Lung (tissue), 12 donors: ENCODE measurements around the gene SPSB3. TPM values are rescaled to one million over a fixed set of nuclear protein-coding genes. Genes with fewer than 3 reads are reported as not detected.
"Not testable (repeated sequence)": the region's sequence is repeated elsewhere in the genome, so short reads cannot be mapped to it uniquely, and the experiment has no call there.

Source experiments
- ATAC-seq: fragments of 200-7000 bp; cut with Tn5 transposase; one replicate; pipeline ENCODE4 v1.9.1; 2020; ENCODE audit warnings: moderate number of reproducible peaks; ENCODE audit not compliant: insufficient read depth, low FRiP score
- DNase-seq, 3 donors: peaks; one replicate each; pipeline ENCODE4 v3.0.0-alpha.2; 2013 to 2017
- H3K27ac ChIP-seq, 2 donors: one replicate each; pipeline ENCODE4 v1.5.1; 2013; ENCODE audit warnings: mild to moderate bottlenecking in 2 of 2, moderate library complexity in 2 of 2, control low read depth in 1 of 2, inconsistent platforms in 1 of 2, low read depth in 1 of 2, low read length in 1 of 2
- H3K27me3 ChIP-seq, 3 donors: one replicate each; pipeline ENCODE4 v1.5.1; 2013; ENCODE audit warnings: low read length in 2 of 3; ENCODE audit not compliant: control insufficient read depth in 3 of 3, insufficient read depth in 3 of 3
- H3K36me3 ChIP-seq, 4 donors: one replicate each; pipeline ENCODE4 v1.5.1; 2013; ENCODE audit warnings: low read length in 4 of 4, mild to moderate bottlenecking in 1 of 4, moderate library complexity in 1 of 4; ENCODE audit not compliant: control insufficient read depth in 4 of 4, insufficient read depth in 4 of 4
- H3K4me1 ChIP-seq, 5 donors: one replicate each; pipeline ENCODE4 v1.5.1; 2013; ENCODE audit warnings: low read length in 5 of 5, mild to moderate bottlenecking in 2 of 5, moderate library complexity in 1 of 5; ENCODE audit not compliant: control insufficient read depth in 5 of 5, insufficient read depth in 5 of 5
- H3K4me3 ChIP-seq: one replicate; pipeline ENCODE4 v1.5.1; 2013; ENCODE audit warnings: mild to moderate bottlenecking, control low read depth, moderate library complexity
- H3K9ac ChIP-seq, 2 donors: one replicate each; pipeline ENCODE4 v1.5.1; 2013; ENCODE audit warnings: low read length in 2 of 2, control low read depth in 1 of 2; ENCODE audit not compliant: insufficient read depth in 1 of 2
- H3K9me3 ChIP-seq, 4 donors: one replicate each; pipeline ENCODE4 v1.5.1; 2013; ENCODE audit warnings: low read length in 3 of 4, mild to moderate bottlenecking in 1 of 4, moderate library complexity in 1 of 4; ENCODE audit not compliant: control insufficient read depth in 4 of 4, insufficient read depth in 3 of 4
- WGBS, 2 donors: extraction: QIAGEN DNeasy Blood & Tissue Kit; methylation state at CpG; one replicate each; pipeline ENCODE4 v1.1.7; 2013; 5-methylcytosine and 5-hydroxymethylcytosine counted together
- polyA plus RNA-seq, 2 donors: library from polyadenylated mRNA; stranded (reverse); fragments of 200-250 nt; gene quantifications; one replicate each; pipeline ENCODE4 v1.2.1, GENCODE V29; 2013
- total RNA-seq, 2 donors: library from RNA; depleted of rRNA in 1 of 2; stranded (reverse); fragments of >200 nt in 1 of 2; gene quantifications; one replicate each; pipeline ENCODE4 v1.2.1, GENCODE V29; 2014 to 2021
- TF ChIP-seq, protein P1 (sequence below): IDR thresholded peaks from 2 replicates; pipeline ENCODE4 v1.5.1; 2012; ENCODE audit warnings: mild to moderate bottlenecking; ENCODE audit errors: control extremely low read depth, extremely low read depth
- donor health status: control.
- donor health status: control.
- donor health status: Bipolar disorder and iron deficiency.
- donor health status: healthy.
- donor health status: DM: yes; HTN: yes; CAD: no.

The SPSB3 gene
- total and polyA plus RNA-seq, 4 donors = 39.8 to 76.1 (median 50.9) TPM

DNA sequence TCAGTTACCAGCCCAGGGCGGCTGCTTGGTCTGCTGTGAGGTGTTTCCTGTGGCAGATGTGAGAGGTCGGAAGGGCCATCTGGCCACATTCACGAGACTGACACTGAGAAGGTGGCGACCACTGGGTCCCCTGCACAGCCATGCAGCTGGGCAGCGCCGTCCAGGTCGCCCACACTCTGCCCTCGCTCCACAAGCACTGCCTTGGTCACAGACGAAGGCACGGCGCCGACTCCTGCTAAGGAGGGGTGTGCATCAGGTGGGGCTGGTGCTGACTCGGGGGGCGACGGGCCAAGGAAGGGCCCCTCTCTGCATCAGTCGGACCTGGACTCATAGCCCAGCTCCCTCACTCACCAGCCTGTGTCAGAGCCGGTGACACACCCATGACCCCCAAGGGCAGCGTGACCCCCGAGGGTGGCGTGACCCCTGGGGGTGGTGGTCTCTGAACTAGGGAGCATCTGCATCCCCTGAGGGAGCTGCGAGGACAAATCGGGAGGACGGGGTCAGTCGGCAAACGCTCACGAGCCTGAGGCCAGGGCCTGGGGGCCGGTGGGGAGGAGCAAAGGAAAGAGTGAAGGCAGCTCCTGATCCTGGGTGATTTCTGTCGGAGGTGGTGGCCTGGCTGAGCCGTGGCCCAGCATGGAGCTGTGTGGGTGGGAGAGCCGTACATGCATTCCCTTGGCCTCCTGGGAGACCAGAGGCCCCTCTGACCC, 41.4 kb downstream of the SPSB3 start:
- Histone ChIP-seq H3K9me3 (peaks cover 0 to 3% (median 0%) of the 10 kb centered on the region in 4 donors), H3K9ac (no peak overlapping the region), H3K36me3 (peaks cover 3 to 42% (median 13%) of the 10 kb centered on the region in 4 donors), H3K27ac (no peak overlapping the region), H3K4me1 (no peaks in the 10 kb centered on the region), H3K4me3 (no peak overlapping the region), H3K27me3 (no peaks in the 10 kb centered on the region)
- TF ChIP-seq, protein P1, sequence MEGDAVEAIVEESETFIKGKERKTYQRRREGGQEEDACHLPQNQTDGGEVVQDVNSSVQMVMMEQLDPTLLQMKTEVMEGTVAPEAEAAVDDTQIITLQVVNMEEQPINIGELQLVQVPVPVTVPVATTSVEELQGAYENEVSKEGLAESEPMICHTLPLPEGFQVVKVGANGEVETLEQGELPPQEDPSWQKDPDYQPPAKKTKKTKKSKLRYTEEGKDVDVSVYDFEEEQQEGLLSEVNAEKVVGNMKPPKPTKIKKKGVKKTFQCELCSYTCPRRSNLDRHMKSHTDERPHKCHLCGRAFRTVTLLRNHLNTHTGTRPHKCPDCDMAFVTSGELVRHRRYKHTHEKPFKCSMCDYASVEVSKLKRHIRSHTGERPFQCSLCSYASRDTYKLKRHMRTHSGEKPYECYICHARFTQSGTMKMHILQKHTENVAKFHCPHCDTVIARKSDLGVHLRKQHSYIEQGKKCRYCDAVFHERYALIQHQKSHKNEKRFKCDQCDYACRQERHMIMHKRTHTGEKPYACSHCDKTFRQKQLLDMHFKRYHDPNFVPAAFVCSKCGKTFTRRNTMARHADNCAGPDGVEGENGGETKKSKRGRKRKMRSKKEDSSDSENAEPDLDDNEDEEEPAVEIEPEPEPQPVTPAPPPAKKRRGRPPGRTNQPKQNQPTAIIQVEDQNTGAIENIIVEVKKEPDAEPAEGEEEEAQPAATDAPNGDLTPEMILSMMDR = no peak
- DNase-seq = no peak
- ATAC-seq = no peak
- 95 to 98% methylated on average over 30 of the region's 30 CpGs for WGBS, 2 donors

DNA sequence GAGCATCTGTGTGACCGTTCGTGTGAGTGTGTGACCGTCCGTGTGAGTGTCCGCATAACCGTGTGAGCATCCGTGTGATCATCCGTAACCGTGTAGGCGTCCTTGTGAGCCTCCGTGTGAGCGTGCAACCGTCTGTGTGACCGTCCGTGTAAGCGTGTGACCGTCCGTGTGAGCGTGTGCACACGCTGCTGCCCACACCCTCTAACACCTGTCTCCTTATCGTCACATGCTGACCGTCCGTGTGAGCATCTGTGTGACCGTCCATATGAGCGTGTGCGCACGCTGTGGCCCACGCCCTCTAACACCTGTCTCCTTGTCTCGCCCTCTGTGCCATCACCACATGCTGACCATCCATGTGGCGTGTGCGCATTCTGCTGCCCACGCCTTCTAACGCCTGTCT, 42.1 kb downstream of the SPSB3 start:
- TF ChIP-seq, protein P1 = no peak
- Histone ChIP-seq H3K27me3 (no peaks in the 10 kb centered on the region), H3K9me3 (peaks cover 0 to 3% (median 0%) of the 10 kb centered on the region in 4 donors), H3K4me1 (no peaks in the 10 kb centered on the region), H3K4me3 (no peak overlapping the region), H3K9ac (no peak overlapping the region), H3K27ac (no peak overlapping the region), H3K36me3 (peaks cover 3 to 38% (median 16%) of the 10 kb centered on the region in 4 donors)
- ATAC-seq = no peak
- 97% methylated on average over 33 of the region's 33 CpGs for WGBS, 2 donors
- DNase-seq = no peak

DNA sequence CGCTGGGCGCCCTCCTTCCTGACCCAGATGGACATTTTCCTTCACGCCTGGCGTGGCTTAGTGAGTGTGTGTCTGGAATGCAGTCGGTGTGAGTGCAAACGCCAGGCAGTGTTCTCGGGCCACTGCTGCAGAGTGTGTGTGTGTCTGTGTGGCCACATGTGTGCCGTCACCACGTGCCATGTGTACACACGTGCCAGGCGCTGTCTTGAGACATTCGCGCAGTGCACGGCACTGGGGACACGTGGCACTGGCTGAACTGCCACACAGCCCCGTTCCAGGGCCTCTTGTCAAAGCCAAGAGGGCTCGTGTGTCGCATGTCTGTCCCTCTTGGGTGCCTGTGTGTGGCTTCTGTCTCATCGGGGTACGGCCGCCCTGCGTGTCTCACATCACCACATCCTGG, 47.6 kb downstream of the SPSB3 start:
- 98 to 99% methylated on average over 22 of the region's 22 CpGs for WGBS, 2 donors
- Histone ChIP-seq H3K4me1 (no peaks in the 10 kb centered on the region), H3K27me3 (no peaks in the 10 kb centered on the region), H3K9me3 (peaks cover 0 to 3% (median 0%) of the 10 kb centered on the region in 4 donors), H3K36me3 (peaks cover 0 to 37% (median 23%) of the 10 kb centered on the region in 4 donors), H3K4me3 (no peak overlapping the region), H3K9ac (no peak overlapping the region), H3K27ac (no peak overlapping the region)
- DNase-seq (no peak), ATAC-seq (no peak)
- TF ChIP-seq, protein P1 = no peak

DNA sequence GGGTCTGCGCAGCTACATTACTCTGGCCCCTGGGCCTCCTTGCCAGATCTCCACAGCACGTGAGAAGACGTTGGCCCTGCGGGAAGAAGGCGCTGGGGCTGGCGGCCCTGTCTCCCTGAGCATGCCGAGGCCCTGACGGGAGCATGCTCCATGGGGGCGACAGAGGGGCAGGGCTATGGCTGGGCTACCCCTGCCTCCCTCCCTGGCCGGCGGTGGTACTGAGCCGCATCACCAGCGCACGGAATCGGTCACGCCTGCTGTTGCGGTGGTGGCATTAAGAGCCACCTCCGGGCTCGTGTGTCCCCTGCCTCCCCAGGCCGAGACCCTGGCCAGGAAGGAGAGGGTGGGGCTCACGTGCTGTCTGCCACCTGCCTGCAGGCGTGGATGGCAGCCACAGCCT, 48.2 kb downstream of the SPSB3 start:
- DNase-seq = no peak
- TF ChIP-seq, protein P1 = no peak
- ATAC-seq = no peak
- Histone ChIP-seq H3K4me3 (no peak overlapping the region), H3K27me3 (no peaks in the 10 kb centered on the region), H3K9me3 (peaks cover 0 to 3% (median 0%) of the 10 kb centered on the region in 4 donors), H3K36me3 (peaks cover 0 to 43% (median 21%) of the 10 kb centered on the region in 4 donors), H3K27ac (no peak overlapping the region), H3K4me1 (no peaks in the 10 kb centered on the region), H3K9ac (no peak overlapping the region)
- WGBS, 2 donors = 96% methylated on average over 22 of the region's 22 CpGs

DNA sequence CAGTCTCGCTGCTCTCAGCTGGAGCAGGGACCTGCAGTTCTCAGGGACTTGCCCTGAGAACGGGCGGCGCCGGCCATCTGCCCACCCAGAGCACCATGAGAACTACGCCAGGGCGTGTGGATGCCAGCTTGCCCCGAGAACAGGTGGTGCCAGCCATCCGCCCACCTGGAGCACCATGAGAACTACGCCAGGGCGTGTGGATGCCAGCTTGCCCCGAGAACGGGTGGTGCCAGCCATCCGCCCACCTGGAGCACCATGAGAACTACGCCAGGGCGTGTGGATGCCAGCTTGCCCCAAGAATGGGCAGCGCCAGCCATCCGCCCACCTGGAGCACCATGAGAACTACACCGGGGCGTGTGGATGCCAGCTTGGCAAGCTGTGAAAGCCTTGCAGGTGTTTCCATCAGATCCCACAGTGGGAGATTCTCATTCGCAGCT, 49.8 kb downstream of the SPSB3 start:
- not testable (repeated sequence) for H3K4me1 ChIP-seq, H3K27me3 ChIP-seq, H3K27ac ChIP-seq, ATAC-seq, H3K9ac ChIP-seq, DNase-seq, H3K9me3 ChIP-seq, H3K4me3 ChIP-seq
- H3K36me3 ChIP-seq = peaks cover 0 to 57% (median 18%) of the 10 kb centered on the region in 4 donors
- WGBS, 2 donors = 94 to 97% methylated on average over 21 of the region's 21 CpGs
